CD14-positive monocyte (primary cell): ENCODE results near the gene CTPS1. TPM values are rescaled to one million over a fixed set of nuclear protein-coding genes. Genes with fewer than 3 reads are reported as not detected.

ENCODE experiments used
- DNase-seq, 3 donors: peaks; one replicate each; pipeline ENCODE4 v3.0.0-alpha.2; 2011 to 2022
- H2AFZ ChIP-seq: 2 replicates; pipeline ENCODE4 v1.6.0; 2012; ENCODE audit warnings: mild to moderate bottlenecking, low read depth, low read length, inconsistent platforms; ENCODE audit not compliant: insufficient read depth, poor library complexity, severe bottlenecking
- H3K27ac ChIP-seq, 2 donors: 1 replicate in 1 of 2; 2 replicates in 1 of 2; pipeline ENCODE4 v1.5.1; 2012 to 2013; ENCODE audit warnings: low read length in 2 of 2, control low read depth in 1 of 2, inconsistent platforms in 1 of 2, low read depth in 1 of 2, mild to moderate bottlenecking in 1 of 2
- H3K27me3 ChIP-seq, 2 donors: one replicate each; pipeline versions ENCODE4 v1.6.0 to v1.6.1; 2011 to 2013; ENCODE audit warnings: low read length in 2 of 2; ENCODE audit not compliant: control insufficient read depth in 2 of 2, insufficient read depth in 2 of 2
- H3K36me3 ChIP-seq, 2 donors: replicated peaks in 1 of 2; 1 replicate in 1 of 2; 2 replicates in 1 of 2; pipeline versions ENCODE4 v1.5.1 to v1.6.1; 2012 to 2013; ENCODE audit warnings: low read length in 2 of 2, control low read depth in 1 of 2, inconsistent platforms in 1 of 2, mild to moderate bottlenecking in 1 of 2; ENCODE audit not compliant: insufficient read depth in 2 of 2, control insufficient read depth in 1 of 2
- H3K4me1 ChIP-seq, 2 donors: 1 replicate in 1 of 2; 2 replicates in 1 of 2; pipeline versions ENCODE4 v1.5.1 to v1.6.1; 2012 to 2013; ENCODE audit warnings: low read length in 2 of 2, control low read depth in 1 of 2, inconsistent platforms in 1 of 2, mild to moderate bottlenecking in 1 of 2, moderate library complexity in 1 of 2; ENCODE audit not compliant: insufficient read depth in 2 of 2, control insufficient read depth in 1 of 2
- H3K4me2 ChIP-seq: replicated peaks from 2 replicates; pipeline ENCODE3; 2012; ENCODE audit warnings: low read length, moderate library complexity, mild to moderate bottlenecking; ENCODE audit not compliant: poor library complexity, severe bottlenecking; ENCODE audit errors: extremely low read depth
- H3K4me3 ChIP-seq, 3 experiments: fragments of 200-600 bp in 1 of 3; sonication (generic) in 1 of 3; replicated peaks in 1 of 3; 1 replicate in 2 of 3; 2 replicates in 1 of 3; pipeline ENCODE4 v1.5.1; 2011 to 2013; ENCODE audit warnings: low read length in 3 of 3, mild to moderate bottlenecking in 3 of 3, control low read depth in 2 of 3, low read depth in 2 of 3, inconsistent platforms in 1 of 3, moderate library complexity in 1 of 3
- H3K79me2 ChIP-seq: 2 replicates; pipeline ENCODE4 v1.6.0; 2012; ENCODE audit warnings: mild to moderate bottlenecking, control low read depth, inconsistent platforms, low read length, moderate library complexity; ENCODE audit not compliant: insufficient read depth
- H3K9ac ChIP-seq: 2 replicates; pipeline ENCODE4 v1.6.0; 2017; ENCODE audit warnings: low read length, mild to moderate bottlenecking; ENCODE audit not compliant: insufficient read depth, poor library complexity, severe bottlenecking
- H3K9me3 ChIP-seq, 2 donors: replicated peaks in 1 of 2; 1 replicate in 1 of 2; 2 replicates in 1 of 2; pipeline versions ENCODE4 v1.5.1 to v1.6.1; 2012 to 2013; ENCODE audit warnings: low read length in 2 of 2, control low read depth in 1 of 2; ENCODE audit not compliant: control insufficient read depth in 1 of 2, insufficient read depth in 1 of 2
- H4K20me1 ChIP-seq: 2 replicates; pipeline ENCODE4 v1.6.0; 2012; ENCODE audit warnings: mild to moderate bottlenecking, low read length, control low read depth, moderate library complexity; ENCODE audit not compliant: insufficient read depth
- H3K27ac Mint-ChIP-seq, 7 donors: one replicate each; pipeline ENCODE4 v1.8.0; 2020; ENCODE audit warnings: mild to moderate bottlenecking in 7 of 7, mixed read lengths in 7 of 7, moderate library complexity in 6 of 7, inconsistent platforms in 2 of 7
- H3K27me3 Mint-ChIP-seq, 3 donors: one replicate each; pipeline ENCODE4 v1.8.0; 2021 to 2022; ENCODE audit warnings: low read depth in 3 of 3, mild to moderate bottlenecking in 3 of 3, mixed read lengths in 3 of 3, moderate library complexity in 3 of 3, inconsistent platforms in 1 of 3
- H3K36me3 Mint-ChIP-seq, 2 donors: one replicate each; pipeline ENCODE4 v1.8.0; 2020; ENCODE audit warnings: mixed read lengths in 2 of 2, inconsistent platforms in 1 of 2, mild to moderate bottlenecking in 1 of 2
- H3K4me1 Mint-ChIP-seq: one replicate; pipeline ENCODE4 v1.8.0; 2020; ENCODE audit warnings: mild to moderate bottlenecking, mixed read lengths
- H3K4me3 Mint-ChIP-seq, 2 donors: one replicate each; pipeline ENCODE4 v1.8.0; 2020; ENCODE audit warnings: mild to moderate bottlenecking in 2 of 2, mixed read lengths in 2 of 2, moderate library complexity in 1 of 2
- H3K9me3 Mint-ChIP-seq, 7 donors: one replicate each; pipeline ENCODE4 v1.8.0; 2020 to 2022; ENCODE audit warnings: mixed read lengths in 7 of 7, mild to moderate bottlenecking in 6 of 7, moderate library complexity in 6 of 7, inconsistent platforms in 2 of 7
- CTCF ChIP-seq: fragments of 200-600 bp; IDR thresholded peaks from one replicate; pipeline ENCODE4 v1.8.0; 2022; ENCODE audit warnings: antibody characterized with exemption, mild to moderate bottlenecking
- WGBS: methylation state at CpG from one replicate; pipeline ENCODE4 v1.1.5; 2013; ENCODE audit warnings: missing lambda C conversion rate; ENCODE audit not compliant: insufficient coverage; 5-methylcytosine and 5-hydroxymethylcytosine counted together
- intact Hi-C, 2 donors: fragments of 100-400 bp; cut with micrococcal nuclease; formaldehyde crosslinking; loops; one replicate each; pipeline versions ENCODE4 v1.15.0 to v1.15.1; 2023
- polyA plus RNA-seq, 3 donors: library from polyadenylated mRNA; depleted of rRNA in 1 of 3; unstranded in 2 of 3; stranded (reverse) in 1 of 3; fragments of 300-500 nt in 2 of 3; fragments of >200 nt in 1 of 3; fragmentation: Illumina TruSeq in 2 of 3; gene quantifications; 1 replicate in 2 of 3; 2 replicates in 1 of 3; pipeline ENCODE4 v1.2.3, GENCODE V29; 2012 to 2021

Gene CTPS1
- polyA plus RNA-seq, 3 donors: 5.3 to 8.6 (median 6.0) TPM

GRCh38 chr1:41033272-41033671 is 53.8 kb downstream of the CTPS1 start:
- H3K9me3 Mint-ChIP-seq: peaks cover 0 to 2% (median 0%) of the 10 kb centered on the region in 7 donors
- H3K4me1 Mint-ChIP-seq: no peaks in the 10 kb centered on the region
- no peaks in the 10 kb centered on the region for H3K9me3 ChIP-seq
- H3K79me2 ChIP-seq: no peaks in the 10 kb centered on the region
- H3K36me3 ChIP-seq: peaks cover 29 to 86% of the 10 kb centered on the region in 2 donors
- no peaks in the 10 kb centered on the region for H4K20me1 ChIP-seq
- intact Hi-C loops: no loop called here
- no peak overlapping the region for H3K27ac ChIP-seq
- H3K27me3 Mint-ChIP-seq: no peaks in the 10 kb centered on the region
- H3K27me3 ChIP-seq: no peaks in the 10 kb centered on the region
- H2AFZ ChIP-seq: no peak overlapping the region
- no peak overlapping the region for H3K9ac ChIP-seq
- no peak overlapping the region for H3K4me2 ChIP-seq
- no peak overlapping the region for H3K4me3 Mint-ChIP-seq
- no peak for DNase-seq
- no peak for TF ChIP-seq CTCF
- H3K36me3 Mint-ChIP-seq: peaks cover 30 to 43% of the 10 kb centered on the region in 2 donors
- H3K27ac Mint-ChIP-seq: peak overlapping the region in 1 of 7 donors; percentile 13
- no peaks in the 10 kb centered on the region for H3K4me1 ChIP-seq
- WGBS: no CpG with 5 or more reads among the region's 3 CpGs
- no peak overlapping the region for H3K4me3 ChIP-seq

GRCh38 chr1:41037116-41037903 is 57.8 kb downstream of the CTPS1 start:
- Histone ChIP-seq H3K4me1 (peaks cover 0 to 10% of the 10 kb centered on the region in 2 donors), H3K9ac (no peak overlapping the region), H2AFZ (no peak overlapping the region), H3K4me3 (no peak overlapping the region), H3K9me3 (no peaks in the 10 kb centered on the region), H3K27me3 (no peaks in the 10 kb centered on the region), H3K36me3 (peaks cover 21 to 78% of the 10 kb centered on the region in 2 donors), H3K79me2 (no peaks in the 10 kb centered on the region), H4K20me1 (no peaks in the 10 kb centered on the region), H3K27ac (no peak overlapping the region), H3K4me2 (no peak overlapping the region)
- Mint-ChIP-seq H3K27ac (no peak overlapping the region), H3K4me1 (peaks cover 7% of the 10 kb centered on the region), H3K9me3 (peaks cover 0 to 2% (median 0%) of the 10 kb centered on the region in 7 donors), H3K27me3 (no peaks in the 10 kb centered on the region), H3K4me3 (no peak overlapping the region), H3K36me3 (peaks cover 25 to 31% of the 10 kb centered on the region in 2 donors)
- intact Hi-C loops: no loop called here
- DNase-seq: no peak
- WGBS: 100% methylated on average over 3 of the region's 3 CpGs
- no peak for TF ChIP-seq CTCF
